BE2C (cell line): Measurements from ENCODE around the gene MAST3.

Experiments
- DNase-seq: peaks from one replicate; pipeline ENCODE4 v3.0.0-alpha.2; 2020
- H3K27me3 ChIP-seq: fragments of 250-450 bp; sonication (Bioruptor Pico); 2 replicates; pipeline ENCODE4 v1.5.1; 2020; ENCODE audit warnings: mild to moderate bottlenecking
- H3K36me3 ChIP-seq: fragments of 250-450 bp; sonication (Bioruptor Pico); 2 replicates; pipeline ENCODE4 v1.5.1; 2020; ENCODE audit warnings: mild to moderate bottlenecking
- H3K4me1 ChIP-seq: fragments of 250-450 bp; sonication (Bioruptor Pico); 2 replicates; pipeline ENCODE4 v1.5.1; 2020
- H3K4me3 ChIP-seq: 2 replicates; pipeline ENCODE4 v1.5.1; 2011; ENCODE audit warnings: low read depth, low read length
- H3K9me3 ChIP-seq: fragments of 250-450 bp; sonication (Bioruptor Pico); 2 replicates; pipeline ENCODE4 v1.5.1; 2020
- TF ChIP-seq, protein P1 (sequence below): IDR thresholded peaks from 2 replicates; pipeline ENCODE4 v1.5.1; 2012; ENCODE audit warnings: mild to moderate bottlenecking, low read depth, low read length

The MAST3 gene

DNA sequence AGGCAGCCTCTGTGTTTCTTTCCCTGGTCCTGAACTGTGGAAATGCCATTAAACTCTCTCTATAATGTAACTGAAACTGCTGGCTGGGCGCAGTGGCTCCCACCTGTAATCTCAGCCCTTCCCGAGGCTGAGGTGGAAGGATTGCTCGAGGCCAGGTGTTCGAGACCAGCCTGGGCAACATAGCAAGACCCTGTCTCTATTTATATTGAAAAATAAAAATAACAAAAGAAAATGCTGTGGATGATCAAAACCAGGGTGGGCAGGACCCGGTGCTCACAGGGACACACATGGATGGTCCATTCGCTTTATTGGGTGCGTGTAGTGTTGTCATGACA, 98.9 kb downstream of the MAST3 start:
- Histone ChIP-seq H3K4me3 (no peak overlapping the region), H3K36me3 (peaks cover 25% of the 10 kb centered on the region), H3K27me3 (no peaks in the 10 kb centered on the region), H3K4me1 (peaks cover 12% of the 10 kb centered on the region), H3K9me3 (no peaks in the 10 kb centered on the region)
- TF ChIP-seq, protein P1, sequence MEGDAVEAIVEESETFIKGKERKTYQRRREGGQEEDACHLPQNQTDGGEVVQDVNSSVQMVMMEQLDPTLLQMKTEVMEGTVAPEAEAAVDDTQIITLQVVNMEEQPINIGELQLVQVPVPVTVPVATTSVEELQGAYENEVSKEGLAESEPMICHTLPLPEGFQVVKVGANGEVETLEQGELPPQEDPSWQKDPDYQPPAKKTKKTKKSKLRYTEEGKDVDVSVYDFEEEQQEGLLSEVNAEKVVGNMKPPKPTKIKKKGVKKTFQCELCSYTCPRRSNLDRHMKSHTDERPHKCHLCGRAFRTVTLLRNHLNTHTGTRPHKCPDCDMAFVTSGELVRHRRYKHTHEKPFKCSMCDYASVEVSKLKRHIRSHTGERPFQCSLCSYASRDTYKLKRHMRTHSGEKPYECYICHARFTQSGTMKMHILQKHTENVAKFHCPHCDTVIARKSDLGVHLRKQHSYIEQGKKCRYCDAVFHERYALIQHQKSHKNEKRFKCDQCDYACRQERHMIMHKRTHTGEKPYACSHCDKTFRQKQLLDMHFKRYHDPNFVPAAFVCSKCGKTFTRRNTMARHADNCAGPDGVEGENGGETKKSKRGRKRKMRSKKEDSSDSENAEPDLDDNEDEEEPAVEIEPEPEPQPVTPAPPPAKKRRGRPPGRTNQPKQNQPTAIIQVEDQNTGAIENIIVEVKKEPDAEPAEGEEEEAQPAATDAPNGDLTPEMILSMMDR = no peak
- no peak for DNase-seq

DNA sequence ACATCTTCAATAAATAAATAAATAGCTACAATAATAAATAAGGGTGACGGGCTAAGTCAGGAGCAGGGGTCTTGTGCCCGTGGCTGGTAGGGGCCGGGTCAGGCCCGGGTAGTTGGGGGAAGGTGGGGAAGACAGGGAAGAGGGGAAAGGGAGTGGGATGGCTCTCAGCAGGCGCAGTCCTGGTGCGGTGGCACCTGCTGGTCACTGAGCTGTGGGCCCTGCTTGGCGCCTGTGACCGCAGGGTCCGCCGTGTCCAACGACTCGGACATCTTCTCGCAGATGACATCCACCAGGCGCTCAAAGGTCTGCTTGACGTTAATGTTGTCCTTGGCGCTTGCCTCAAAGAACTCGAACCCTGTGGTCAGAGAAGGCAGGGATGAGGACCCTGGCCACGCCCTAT, 99.7 kb downstream of the MAST3 start:
- peaks cover 29% of the 10 kb centered on the region for H3K36me3 ChIP-seq
- peaks cover 12% of the 10 kb centered on the region for H3K4me1 ChIP-seq
- H3K27me3 ChIP-seq = no peaks in the 10 kb centered on the region
- H3K4me3 ChIP-seq = no peak overlapping the region
- TF ChIP-seq, protein P1 = no peak
- H3K9me3 ChIP-seq = no peaks in the 10 kb centered on the region
- DNase-seq = no peak

DNA sequence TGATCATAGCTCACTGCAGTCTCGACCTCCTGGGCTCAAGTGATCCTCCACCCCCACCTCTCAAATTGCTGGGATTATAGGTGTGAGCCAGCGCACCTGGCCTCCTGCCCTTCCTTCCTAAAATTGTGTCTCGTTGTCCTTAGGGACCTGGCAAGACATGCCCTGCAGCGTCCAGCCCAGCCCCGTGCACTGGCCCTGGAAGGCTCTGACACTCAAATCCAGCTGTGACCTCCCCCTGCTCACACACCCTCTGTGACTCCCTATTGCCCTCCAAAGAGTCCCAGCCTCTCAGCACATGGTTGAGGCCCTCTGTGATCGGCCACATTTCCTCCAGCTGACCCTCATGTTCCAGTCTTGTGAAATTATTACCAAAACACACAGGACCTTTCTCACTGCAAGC, 100.4 kb downstream of the MAST3 start:
- DNase-seq = no peak
- H3K9me3 ChIP-seq = no peaks in the 10 kb centered on the region
- H3K27me3 ChIP-seq = no peaks in the 10 kb centered on the region
- peaks cover 12% of the 10 kb centered on the region for H3K4me1 ChIP-seq
- H3K36me3 ChIP-seq = peaks cover 30% of the 10 kb centered on the region
- no peak overlapping the region for H3K4me3 ChIP-seq
- TF ChIP-seq, protein P1 = no peak

DNA sequence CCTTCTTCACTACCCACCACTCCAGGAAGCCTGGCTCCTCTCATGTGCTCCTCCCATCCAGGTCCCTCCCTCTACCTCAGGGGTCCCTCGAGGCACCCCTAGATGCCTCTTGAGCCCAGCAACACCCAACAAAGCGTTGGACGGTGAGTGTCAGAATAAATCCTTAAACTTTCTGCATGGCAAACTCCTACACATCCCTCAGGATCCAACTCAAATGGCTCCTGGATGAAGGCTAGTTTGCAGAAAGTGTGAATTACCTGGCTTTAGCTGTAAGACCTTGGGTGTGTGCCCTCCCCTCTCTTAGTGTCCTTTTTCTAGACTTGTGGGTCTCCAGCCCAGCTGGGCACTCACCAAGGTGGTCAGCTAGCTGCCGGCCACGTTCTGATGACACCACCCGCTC, 100.8 kb downstream of the MAST3 start:
- no peak for DNase-seq
- Histone ChIP-seq H3K36me3 (peaks cover 30% of the 10 kb centered on the region), H3K9me3 (no peaks in the 10 kb centered on the region)

More for the DNA sequence above, 100.8 kb downstream of the MAST3 start:
- TF ChIP-seq, protein P1 = no peak
- no peak overlapping the region for H3K4me3 ChIP-seq
- H3K27me3 ChIP-seq = no peaks in the 10 kb centered on the region
- peaks cover 12% of the 10 kb centered on the region for H3K4me1 ChIP-seq
